GM12872 (cell line): Measurements from ENCODE around the gene CS.

Experiments used
- CTCF ChIP-seq: IDR thresholded peaks from 3 replicates; pipeline ENCODE4 v1.5.1; 2011; ENCODE audit warnings: low read depth, mild to moderate bottlenecking, low read length, moderate library complexity; ENCODE audit not compliant: insufficient read depth

CS gene

GRCh38 chr12:56241424-56242303, 58.5 kb downstream of the CS start:
- no peak for TF ChIP-seq CTCF

- no peak for TF ChIP-seq CTCF
These were observed 62.6 kb downstream of the CS start for GRCh38 chr12:56237552-56237951.

- no peak for TF ChIP-seq CTCF
These were observed 63.1 kb downstream of the CS start for GRCh38 chr12:56236985-56237384.

GRCh38 chr12:56236091-56236490, 64.0 kb downstream of the CS start:
- TF ChIP-seq CTCF, result no peak

- TF ChIP-seq CTCF, result no peak
These were observed 65.2 kb downstream of the CS start for GRCh38 chr12:56234746-56235436.

GRCh38 chr12:56231184-56231582, 68.9 kb downstream of the CS start:
- TF ChIP-seq CTCF, result no peak

GRCh38 chr12:56230432-56231183, 69.5 kb downstream of the CS start:
- no peak for TF ChIP-seq CTCF
